Stomach (tissue), 9 donors: ENCODE measurements around the gene TMEM242. TPM values are rescaled to one million over a fixed set of nuclear protein-coding genes. Genes with fewer than 3 reads are reported as not detected.
"Not testable (repeated sequence)": the region's sequence is repeated elsewhere in the genome, so short reads cannot be mapped to it uniquely, and the experiment has no call there.

Experiments
- DNase-seq, 2 donors: peaks; one replicate each; pipeline versions ENCODE4 v3.0.0 to v3.0.0-alpha.2; 2013 to 2019
- H3K27ac ChIP-seq, 5 donors: fragments of 200-600 bp in 4 of 5; sonication (generic) in 4 of 5; one replicate each; pipeline ENCODE4 v1.5.1; 2013 to 2019; ENCODE audit warnings: mild to moderate bottlenecking in 1 of 5, moderate library complexity in 1 of 5
- H3K27me3 ChIP-seq, 3 donors: fragments of 200-600 bp; sonication (generic); one replicate each; pipeline ENCODE4 v1.5.1; 2017 to 2019; ENCODE audit warnings: mixed run types in 1 of 3
- H3K36me3 ChIP-seq, 4 donors: fragments of 200-600 bp; sonication (generic); 1 replicate in 3 of 4; 2 replicates in 1 of 4; pipeline ENCODE4 v1.5.1; 2016 to 2019
- H3K4me1 ChIP-seq, 4 donors: fragments of 200-600 bp; sonication (generic); one replicate each; pipeline ENCODE4 v1.5.1; 2016 to 2019
- H3K4me3 ChIP-seq, 4 donors: fragments of 200-600 bp; sonication (generic) in 3 of 4; one replicate each; pipeline ENCODE4 v1.5.1; 2016 to 2019; ENCODE audit warnings: mild to moderate bottlenecking in 1 of 4
- H3K9me3 ChIP-seq, 4 donors: fragments of 200-600 bp; sonication (generic); one replicate each; pipeline ENCODE4 v1.5.1; 2016 to 2019
- EP300 ChIP-seq: sonication (generic); formaldehyde crosslinking; IDR thresholded peaks from one replicate; pipeline ENCODE4 v1.6.1; 2017; ENCODE audit warnings: antibody characterized with exemption
- POLR2A ChIP-seq, 4 donors: fragments of 450-650 bp; IDR thresholded peaks; one replicate each; pipeline ENCODE4 v1.6.1; 2016; ENCODE audit warnings: antibody characterized with exemption in 4 of 4, control low read depth in 2 of 4, mild to moderate bottlenecking in 1 of 4, moderate library complexity in 1 of 4
- POLR2AphosphoS5 ChIP-seq, 3 donors: sonication (generic); formaldehyde crosslinking; IDR thresholded peaks; one replicate each; pipeline ENCODE4 v1.6.1; 2016; ENCODE audit warnings: antibody characterized with exemption in 3 of 3
- WGBS, 5 donors: extraction: QIAGEN DNeasy Blood & Tissue Kit in 3 of 5; methylation state at CpG; one replicate each; pipeline versions ENCODE4 v1.1.5 to v1.1.7; 2013 to 2018; 5-methylcytosine and 5-hydroxymethylcytosine counted together
- intact Hi-C: fragments of 100-400 bp; cut with DNase I; formaldehyde crosslinking; loops from one replicate; pipeline ENCODE4 v1.15.1; 2023; ENCODE audit warnings: low total_unique reads
- polyA plus RNA-seq, 3 donors: library from polyadenylated mRNA; stranded (reverse); fragments of 200-250 nt; gene quantifications; one replicate each; pipeline ENCODE4 v1.2.3, GENCODE V29; 2013
- total RNA-seq, 5 donors: library from RNA; depleted of rRNA; stranded (reverse); fragments of >200 nt; gene quantifications; one replicate each; pipeline versions ENCODE4 v1.1.0 to v1.2.3, GENCODE V29; 2014 to 2016
- TF ChIP-seq, protein P1 (sequence below), 7 experiments: fragments of 450-650 bp in 4 of 7; fragments of 200-600 bp in 3 of 7; sonication (generic) in 3 of 7; IDR thresholded peaks; one replicate each; pipeline ENCODE4 v1.5.1; 2016 to 2019; ENCODE audit warnings: antibody characterized with exemption in 7 of 7, control low read depth in 2 of 7, mild to moderate bottlenecking in 1 of 7
- donor health status: healthy with polysubstance abuse.
- donor health status: Bipolar disorder and iron deficiency.
- donor health status: healthy.

The TMEM242 gene
- total and polyA plus RNA-seq, 8 donors: 0.87 to 13.8 (median 4.4) TPM; not detected in 1

DNA sequence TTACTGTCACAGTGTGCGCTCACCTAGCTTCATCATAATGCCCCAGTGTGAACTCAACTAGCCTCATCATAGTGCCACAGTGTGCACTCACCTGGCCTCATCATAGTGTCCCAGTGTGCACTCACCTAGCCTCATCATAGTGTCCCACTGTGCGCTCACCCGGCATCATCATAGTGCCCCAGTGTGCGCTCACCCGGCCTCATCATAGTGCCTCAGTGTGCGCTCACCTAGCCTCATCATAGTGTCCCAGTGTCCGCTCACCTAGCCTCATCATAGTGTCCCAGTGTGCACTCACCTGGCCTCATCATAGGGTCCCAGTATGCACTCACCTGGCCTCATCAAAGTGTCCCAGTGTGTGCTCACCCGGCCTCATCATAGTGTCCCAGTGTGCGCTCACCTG lies 10.6 kb downstream of the TMEM242 start:
- intact Hi-C loops: loop anchor here (10.0 kb wide), 1 partner anchor 352 kb away; no protein-coding TSS in a partner anchor
- H3K36me3 ChIP-seq: peaks cover 14 to 46% (median 35%) of the 10 kb centered on the region in 4 donors
- no peak overlapping the region for H3K27ac ChIP-seq
- 71 to 76% (median 72%) methylated on average over 9 of the region's 9 CpGs for WGBS, 5 donors
- TF ChIP-seq POLR2A (IDR thresholded peaks at IDR 0.05) (no peak), EP300 (no peak), POLR2AphosphoS5 (IDR thresholded peaks at IDR 0.05) (no peak)
- TF ChIP-seq, protein P1, sequence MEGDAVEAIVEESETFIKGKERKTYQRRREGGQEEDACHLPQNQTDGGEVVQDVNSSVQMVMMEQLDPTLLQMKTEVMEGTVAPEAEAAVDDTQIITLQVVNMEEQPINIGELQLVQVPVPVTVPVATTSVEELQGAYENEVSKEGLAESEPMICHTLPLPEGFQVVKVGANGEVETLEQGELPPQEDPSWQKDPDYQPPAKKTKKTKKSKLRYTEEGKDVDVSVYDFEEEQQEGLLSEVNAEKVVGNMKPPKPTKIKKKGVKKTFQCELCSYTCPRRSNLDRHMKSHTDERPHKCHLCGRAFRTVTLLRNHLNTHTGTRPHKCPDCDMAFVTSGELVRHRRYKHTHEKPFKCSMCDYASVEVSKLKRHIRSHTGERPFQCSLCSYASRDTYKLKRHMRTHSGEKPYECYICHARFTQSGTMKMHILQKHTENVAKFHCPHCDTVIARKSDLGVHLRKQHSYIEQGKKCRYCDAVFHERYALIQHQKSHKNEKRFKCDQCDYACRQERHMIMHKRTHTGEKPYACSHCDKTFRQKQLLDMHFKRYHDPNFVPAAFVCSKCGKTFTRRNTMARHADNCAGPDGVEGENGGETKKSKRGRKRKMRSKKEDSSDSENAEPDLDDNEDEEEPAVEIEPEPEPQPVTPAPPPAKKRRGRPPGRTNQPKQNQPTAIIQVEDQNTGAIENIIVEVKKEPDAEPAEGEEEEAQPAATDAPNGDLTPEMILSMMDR (IDR thresholded peaks at IDR 0.05): no peak
- no peaks in the 10 kb centered on the region for H3K9me3 ChIP-seq
- no peaks in the 10 kb centered on the region for H3K27me3 ChIP-seq
- DNase-seq: peak in 1 of 2 donors; percentile 61
- H3K4me3 ChIP-seq: no peak overlapping the region
- H3K4me1 ChIP-seq: peaks cover 6 to 19% (median 13%) of the 10 kb centered on the region in 4 donors

- H3K4me3 ChIP-seq, H3K27me3 ChIP-seq, H3K27ac ChIP-seq, H3K9me3 ChIP-seq, DNase-seq: not testable (repeated sequence)
- Histone ChIP-seq H3K36me3 (peaks cover 11 to 35% (median 22%) of the 10 kb centered on the region in 4 donors), H3K4me1 (peaks cover 6 to 21% (median 11%) of the 10 kb centered on the region in 4 donors)
- intact Hi-C loops: loop anchor here (10.0 kb wide), 1 partner anchor 354 kb away; no protein-coding TSS in a partner anchor
- 58 to 86% (median 84%) methylated on average over 4 to 5 of the region's 5 CpGs for WGBS, 5 donors
Measured at GRCh38 chr6:157310693-157311092, 12.6 kb downstream of the TMEM242 start.

GRCh38 chr6:157307661-157308060 lies 15.7 kb downstream of the TMEM242 start:
- no peak for TF ChIP-seq EP300
- Histone ChIP-seq H3K36me3 (peaks cover 0 to 14% (median 5%) of the 10 kb centered on the region in 4 donors), H3K4me1 (peaks cover 17 to 34% (median 29%) of the 10 kb centered on the region in 4 donors), H3K27me3 (no peaks in the 10 kb centered on the region), H3K9me3 (no peaks in the 10 kb centered on the region), H3K27ac (no peak overlapping the region), H3K4me3 (no peak overlapping the region)
- no peak for DNase-seq
- intact Hi-C loops: no loop called here
- WGBS, 5 donors: 72 to 92% (median 85%) methylated on average over 5 of the region's 5 CpGs

- H3K27me3 ChIP-seq: no peaks in the 10 kb centered on the region
- H3K4me3 ChIP-seq: no peak overlapping the region
- H3K4me1 ChIP-seq: peaks cover 17 to 38% (median 29%) of the 10 kb centered on the region in 4 donors
- no peak for DNase-seq
- intact Hi-C loops: no loop called here
- H3K9me3 ChIP-seq: no peaks in the 10 kb centered on the region
- H3K36me3 ChIP-seq: peaks cover 0 to 9% (median under 1%) of the 10 kb centered on the region in 4 donors
- WGBS, 5 donors: 72 to 77% (median 73%) methylated on average over 9 of the region's 9 CpGs
- H3K27ac ChIP-seq: peak overlapping the region; percentile 39 to 70 (median 56)
- TF ChIP-seq POLR2AphosphoS5 (IDR thresholded peaks at IDR 0.05) (no peak), EP300 (no peak), POLR2A (IDR thresholded peaks at IDR 0.05) (no peak)
- TF ChIP-seq, protein P1 (IDR thresholded peaks at IDR 0.05): no peak
Measured at GRCh38 chr6:157305670-157306653, 17.4 kb downstream of the TMEM242 start.

DNA sequence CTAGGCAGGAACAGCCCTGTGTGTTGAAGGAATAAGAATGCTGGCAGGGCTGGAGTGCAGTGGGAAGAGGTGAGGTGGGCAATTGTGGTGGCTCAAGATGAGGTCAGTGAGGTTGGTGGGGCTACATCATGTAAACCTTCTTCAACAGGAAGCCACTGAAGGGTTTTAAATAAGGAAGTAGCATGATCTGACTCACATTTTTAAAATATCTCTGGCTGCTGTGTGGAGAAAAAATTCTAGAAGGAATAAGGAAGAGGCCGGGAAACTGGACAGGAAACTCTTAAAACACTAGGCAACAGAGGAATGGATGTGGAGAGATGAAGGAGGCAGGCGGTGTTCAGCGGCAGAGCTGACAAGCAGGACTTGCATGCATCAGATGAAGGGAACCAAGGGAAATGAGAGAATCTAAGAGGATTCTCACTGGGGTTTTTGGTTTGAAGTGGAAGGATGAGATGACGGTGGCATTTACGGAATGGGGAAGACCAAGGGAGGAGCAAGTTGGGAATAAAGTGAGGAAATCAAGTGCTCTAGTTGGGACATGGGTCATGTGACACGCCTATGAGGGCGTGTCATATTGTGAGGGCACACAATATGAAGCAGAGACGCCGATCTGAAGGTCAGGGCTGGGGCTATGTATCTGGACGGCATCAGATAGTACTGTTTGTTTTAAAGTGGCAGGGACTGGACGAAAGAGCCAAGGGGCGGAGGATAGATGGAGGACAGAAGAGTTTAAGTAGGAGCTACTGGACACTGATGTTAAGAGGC lies 18.2 kb downstream of the TMEM242 start:
- Histone ChIP-seq H3K27ac (peak overlapping the region; percentile 39 to 70 (median 56)), H3K4me1 (peaks cover 17 to 38% (median 28%) of the 10 kb centered on the region in 4 donors), H3K36me3 (peaks cover 0 to 8% (median under 1%) of the 10 kb centered on the region in 4 donors), H3K4me3 (no peak overlapping the region), H3K27me3 (no peaks in the 10 kb centered on the region), H3K9me3 (no peaks in the 10 kb centered on the region)
- 43 to 52% (median 43%) methylated on average over 12 of the region's 12 CpGs for WGBS, 5 donors
- no peak for TF ChIP-seq EP300
- TF ChIP-seq, protein P1 (IDR thresholded peaks at IDR 0.05): no peak
- TF ChIP-seq POLR2A (IDR thresholded peaks at IDR 0.05): no peak
- TF ChIP-seq POLR2AphosphoS5 (IDR thresholded peaks at IDR 0.05): peak in 1 of 3 donors; percentile 38
- peak; percentile 44 to 67 for DNase-seq
- intact Hi-C loops: no loop called here
